Caco-2 (cell line): ENCODE results near the gene CKMT1B. TPM values are rescaled to one million over a fixed set of nuclear protein-coding genes. Genes with fewer than 3 reads are reported as not detected.
"Not testable (repeated sequence)": the region's sequence is repeated elsewhere in the genome, so short reads cannot be mapped to it uniquely, and the experiment has no call there.

Source experiments
- BruUV-seq: library from RNA; stranded (reverse); fragments of 400-500 nt; replicated peaks from 2 replicates; lab custom pipeline; 2021; lab: Mats Ljungman, UMichigan
- CTCF ChIA-PET: fragments of 300-600 bp; sonication (Branson Sonifier 250); formaldehyde crosslinking; loops from one replicate; lab custom pipeline; 2022; ENCODE audit warnings: antibody characterized with exemption; lab: Charles Lee
- POLR2A ChIA-PET: fragments of 300-600 bp; sonication (Branson Sonifier 250); formaldehyde crosslinking; loops from one replicate; lab custom pipeline; 2022; ENCODE audit warnings: antibody characterized with exemption; lab: Charles Lee
- DNase-seq, 2 experiments: peaks; one replicate each; pipeline versions ENCODE4 v3.0.0 to v3.0.0-alpha.2; 2020 to 2022
- H3K27me3 ChIP-seq: replicated peaks from 2 replicates; pipeline ENCODE4 v1.6.0; 2011; ENCODE audit warnings: low read length; ENCODE audit not compliant: control insufficient read depth, insufficient read depth
- H3K36me3 ChIP-seq: 2 replicates; pipeline ENCODE4 v1.5.1; 2011; ENCODE audit warnings: low read length; ENCODE audit not compliant: control insufficient read depth, insufficient read depth
- H3K4me1 ChIP-seq: fragments of 250-450 bp; sonication (Bioruptor Pico); 2 replicates; pipeline ENCODE4 v1.5.1; 2020; ENCODE audit warnings: mild to moderate bottlenecking
- H3K4me3 ChIP-seq: 2 replicates; pipeline ENCODE4 v1.5.1; 2011; ENCODE audit warnings: low read depth, mild to moderate bottlenecking, control low read depth, low read length
- H3K9me3 ChIP-seq: fragments of 250-450 bp; sonication (Bioruptor Pico); 2 replicates; pipeline ENCODE4 v1.5.1; 2020; ENCODE audit warnings: mild to moderate bottlenecking, moderate library complexity
- H3K27ac Mint-ChIP-seq: one replicate; pipeline ENCODE4 v1.8.0; 2022; ENCODE audit warnings: mixed read lengths; ENCODE audit not compliant: unreplicated experiment
- H3K27me3 Mint-ChIP-seq: one replicate; pipeline ENCODE4 v1.8.0; 2022; ENCODE audit warnings: mixed read lengths; ENCODE audit not compliant: insufficient read depth, unreplicated experiment
- H3K36me3 Mint-ChIP-seq: one replicate; pipeline ENCODE4 v1.8.0; 2022; ENCODE audit warnings: mild to moderate bottlenecking, mixed read lengths; ENCODE audit not compliant: insufficient read depth, unreplicated experiment
- H3K4me1 Mint-ChIP-seq: one replicate; pipeline ENCODE4 v1.8.0; 2022; ENCODE audit warnings: low read depth, mixed read lengths; ENCODE audit not compliant: unreplicated experiment
- H3K4me3 Mint-ChIP-seq: one replicate; pipeline ENCODE4 v1.8.0; 2022; ENCODE audit warnings: mild to moderate bottlenecking, moderate library complexity, mixed read lengths; ENCODE audit not compliant: unreplicated experiment
- H3K9me3 Mint-ChIP-seq: one replicate; pipeline ENCODE4 v1.8.0; 2022; ENCODE audit warnings: mixed read lengths; ENCODE audit not compliant: unreplicated experiment
- CTCF ChIP-seq, 2 experiments: fragments of 200-600 bp in 1 of 2; IDR thresholded peaks; 1 replicate in 1 of 2; 2 replicates in 1 of 2; pipeline versions ENCODE4 v1.5.1 to v1.8.0; 2011 to 2022; ENCODE audit warnings: antibody characterized with exemption in 1 of 2, control low read depth in 1 of 2, inconsistent platforms in 1 of 2, low read depth in 1 of 2, low read length in 1 of 2, mild to moderate bottlenecking in 1 of 2, moderate library complexity in 1 of 2; ENCODE audit not compliant: insufficient read depth in 1 of 2, severe bottlenecking in 1 of 2, unreplicated experiment in 1 of 2
- intact Hi-C: fragments of 100-400 bp; cut with micrococcal nuclease; formaldehyde crosslinking; loops from one replicate; pipeline ENCODE4 v1.10.0; 2022; ENCODE audit not compliant: unreplicated experiment
- total RNA-seq: library from RNA; stranded (reverse); gene quantifications from 2 replicates; pipeline ENCODE4 v1.2.3, GENCODE V29; 2022

Gene CKMT1B
- total RNA-seq, 1 experiment from 2014 or later = 1.6 TPM

DNA sequence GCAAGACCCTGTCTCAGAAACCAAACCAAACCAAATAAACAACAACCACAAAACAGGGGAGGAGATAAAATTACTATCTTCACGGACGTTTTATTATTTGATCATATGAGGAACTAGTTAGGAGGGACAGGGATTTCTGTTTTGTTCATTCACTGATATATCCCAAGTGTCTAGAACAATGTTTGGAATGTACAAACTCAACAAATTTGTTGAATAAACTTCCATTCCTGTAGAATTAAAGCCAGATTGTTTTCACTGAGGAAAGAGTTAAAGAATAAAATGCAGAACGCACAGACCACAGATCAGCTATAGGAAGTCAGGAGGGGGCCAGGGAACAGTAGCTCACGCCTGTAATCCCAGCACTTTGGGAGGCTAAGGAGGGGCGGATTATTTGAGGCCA, 31.3 kb downstream of the CKMT1B start:
- Mint-ChIP-seq H3K27ac (no peak overlapping the region), H3K4me1 (no peaks in the 10 kb centered on the region), H3K4me3 (no peak overlapping the region), H3K36me3 (no peaks in the 10 kb centered on the region), H3K9me3 (no peaks in the 10 kb centered on the region), H3K27me3 (peaks cover 5% of the 10 kb centered on the region)
- BruUV-seq = no TSS peak
- CTCF ChIA-PET = interaction anchor here (0.6 kb wide), 1 partner anchor 118 kb away, joined by 7 read pairs; no protein-coding TSS in a partner anchor
- intact Hi-C loops = no loop called here
- H3K27me3 ChIP-seq = no peaks in the 10 kb centered on the region
- no peaks in the 10 kb centered on the region for H3K4me1 ChIP-seq
- H3K4me3 ChIP-seq = no peak overlapping the region
- TF ChIP-seq CTCF (IDR thresholded peaks at IDR 0.05; ENCODE audit: insufficient read depth in 1 of 2, low read depth in 1 of 2, low read length in 1 of 2, severe bottlenecking in 1 of 2, unreplicated experiment in 1 of 2) = no peak
- no peaks in the 10 kb centered on the region for H3K9me3 ChIP-seq
- POLR2A ChIA-PET = no interaction called here
- no peaks in the 10 kb centered on the region for H3K36me3 ChIP-seq
- DNase-seq = no peak

DNA sequence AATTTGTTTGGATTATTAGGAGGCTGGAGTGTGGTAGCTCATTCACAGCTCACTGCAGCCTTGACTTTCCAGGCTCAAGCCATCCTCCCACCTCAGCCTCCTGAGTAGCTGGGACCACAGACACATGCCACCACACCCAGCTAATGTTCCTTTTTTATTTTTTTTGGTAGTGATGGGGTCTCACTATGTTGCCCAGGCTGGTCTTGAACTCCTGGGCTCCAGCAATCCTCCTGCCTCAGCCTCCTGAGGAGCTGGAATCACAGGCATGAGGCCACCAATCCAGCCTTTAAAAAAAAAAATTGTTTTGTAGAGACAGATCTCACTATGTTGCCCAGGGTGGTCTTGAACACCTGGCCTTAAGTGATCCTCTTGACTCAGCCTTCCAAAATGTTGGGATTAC, 33.1 kb downstream of the CKMT1B start:
- H3K4me1 Mint-ChIP-seq, H3K9me3 Mint-ChIP-seq, H3K27me3 Mint-ChIP-seq, H3K9me3 ChIP-seq, H3K36me3 Mint-ChIP-seq, H3K27me3 ChIP-seq, H3K36me3 ChIP-seq, H3K4me3 ChIP-seq, BruUV-seq, DNase-seq, intact Hi-C loops, CTCF ChIA-PET, H3K27ac Mint-ChIP-seq, H3K4me3 Mint-ChIP-seq, H3K4me1 ChIP-seq, POLR2A ChIA-PET: not testable (repeated sequence)

DNA sequence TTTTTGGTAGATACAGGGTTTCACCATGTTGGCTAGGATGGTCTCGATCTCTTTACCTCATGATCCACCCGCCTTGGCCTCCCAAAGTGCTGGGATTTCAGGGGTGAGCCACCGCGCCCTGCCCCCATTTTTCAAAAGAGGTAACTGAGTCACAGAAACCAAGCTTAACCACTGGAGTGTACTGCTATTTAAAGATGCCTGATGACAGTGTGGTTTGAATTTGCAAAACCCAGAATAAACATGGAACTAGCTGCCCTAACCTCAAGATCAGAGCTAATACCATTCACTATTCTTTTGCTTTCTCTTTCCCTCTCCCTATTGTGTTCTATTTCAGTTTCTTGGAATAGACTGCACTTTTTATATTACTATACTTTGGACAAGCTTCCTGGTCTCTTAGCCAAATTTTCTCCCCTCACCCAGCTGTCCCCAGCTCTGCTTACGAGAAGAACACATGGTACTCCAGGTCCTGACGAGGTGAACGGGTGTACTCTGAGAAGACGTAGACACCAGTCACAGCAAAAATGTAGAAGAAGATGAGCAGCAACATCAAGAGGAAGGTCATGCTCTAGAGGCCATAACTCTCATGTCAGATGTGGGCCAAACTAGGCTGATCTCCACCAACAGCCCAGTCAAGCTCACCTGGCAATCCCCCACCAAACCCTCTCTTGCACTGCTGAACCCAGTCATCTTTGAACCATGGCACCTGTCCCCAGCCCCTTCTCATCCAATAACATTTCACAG, 44.8 kb downstream of the CKMT1B start:
- intact Hi-C loops, H3K27ac Mint-ChIP-seq, H3K4me1 Mint-ChIP-seq, H3K36me3 Mint-ChIP-seq, DNase-seq, H3K27me3 Mint-ChIP-seq, CTCF ChIA-PET, BruUV-seq, H3K4me3 Mint-ChIP-seq, H3K4me1 ChIP-seq, H3K36me3 ChIP-seq, POLR2A ChIA-PET, H3K9me3 Mint-ChIP-seq, H3K27me3 ChIP-seq, H3K9me3 ChIP-seq, H3K4me3 ChIP-seq: not testable (repeated sequence)

Other genes starting within 250 kb of the CKMT1B start
- gene ZSCAN29, start 223.0 kb upstream of the CKMT1B start, total RNA-seq = 39.4 and 43.0 TPM in 2 replicates
- 28.4 and 29.2 TPM in 2 replicates for gene TUBGCP4, start 222.9 kb upstream of the CKMT1B start, total RNA-seq
- gene TP53BP1, start 100.9 kb upstream of the CKMT1B start, total RNA-seq = 39.8 and 46.8 TPM in 2 replicates
- 0.84 and 0.88 TPM in 2 replicates for gene MAP1A, start 76.4 kb upstream of the CKMT1B start, total RNA-seq
- 36.3 and 38.9 TPM in 2 replicates for gene PPIP5K1, start 3.8 kb upstream of the CKMT1B start, total RNA-seq
- gene STRC, start 24.8 kb downstream of the CKMT1B start, total RNA-seq = 0.07 TPM in 1 of 2 replicates, not detected in the other
- gene CATSPER2, start 54.8 kb downstream of the CKMT1B start, total RNA-seq = 1.4 and 2.4 TPM in 2 replicates
- gene CKMT1A, start 99.8 kb downstream of the CKMT1B start, total RNA-seq = 1.5 and 3.0 TPM in 2 replicates
- gene PDIA3, start 152.4 kb downstream of the CKMT1B start, total RNA-seq = 545 and 548 TPM in 2 replicates
- 0.18 TPM in 1 of 2 replicates, not detected in the other for gene ELL3, start 182.9 kb downstream of the CKMT1B start, total RNA-seq
- 816 and 823 TPM in 2 replicates for gene SERF2, start 198.3 kb downstream of the CKMT1B start, total RNA-seq
- gene SERINC4, start 206.2 kb downstream of the CKMT1B start, total RNA-seq = 0.21 and 0.23 TPM in 2 replicates
- gene HYPK, start 206.6 kb downstream of the CKMT1B start, total RNA-seq = 17.9 and 20.4 TPM in 2 replicates
- gene MFAP1, start 230.7 kb downstream of the CKMT1B start, total RNA-seq = 37.1 and 37.4 TPM in 2 replicates
- 25.3 and 26.9 TPM in 2 replicates for gene WDR76, start 233.0 kb downstream of the CKMT1B start, total RNA-seq